Measurements from ENCODE around the gene RPH3AL.
"Not testable (repeated sequence)": the region's sequence is repeated elsewhere in the genome, so short reads cannot be mapped to it uniquely, and the experiment has no call there.

The RPH3AL gene

GRCh38 chr17:379531-380465 is 27.2 kb upstream of the RPH3AL start:
- DNase-seq (ENCODE audit: low read depth in 2 of 2), result no peak

- no peak for DNase-seq (ENCODE audit: low read depth in 2 of 2)
These were observed 25.5 kb upstream of the RPH3AL start for GRCh38 chr17:378068-378467.

GRCh38 chr17:376936-377863 is 24.6 kb upstream of the RPH3AL start:
- DNase-seq (ENCODE audit: low read depth in 2 of 2), result no peak

GRCh38 chr17:373613-374230 is 21.1 kb upstream of the RPH3AL start:
- DNase-seq (ENCODE audit: low read depth in 2 of 2), result no peak

DNA sequence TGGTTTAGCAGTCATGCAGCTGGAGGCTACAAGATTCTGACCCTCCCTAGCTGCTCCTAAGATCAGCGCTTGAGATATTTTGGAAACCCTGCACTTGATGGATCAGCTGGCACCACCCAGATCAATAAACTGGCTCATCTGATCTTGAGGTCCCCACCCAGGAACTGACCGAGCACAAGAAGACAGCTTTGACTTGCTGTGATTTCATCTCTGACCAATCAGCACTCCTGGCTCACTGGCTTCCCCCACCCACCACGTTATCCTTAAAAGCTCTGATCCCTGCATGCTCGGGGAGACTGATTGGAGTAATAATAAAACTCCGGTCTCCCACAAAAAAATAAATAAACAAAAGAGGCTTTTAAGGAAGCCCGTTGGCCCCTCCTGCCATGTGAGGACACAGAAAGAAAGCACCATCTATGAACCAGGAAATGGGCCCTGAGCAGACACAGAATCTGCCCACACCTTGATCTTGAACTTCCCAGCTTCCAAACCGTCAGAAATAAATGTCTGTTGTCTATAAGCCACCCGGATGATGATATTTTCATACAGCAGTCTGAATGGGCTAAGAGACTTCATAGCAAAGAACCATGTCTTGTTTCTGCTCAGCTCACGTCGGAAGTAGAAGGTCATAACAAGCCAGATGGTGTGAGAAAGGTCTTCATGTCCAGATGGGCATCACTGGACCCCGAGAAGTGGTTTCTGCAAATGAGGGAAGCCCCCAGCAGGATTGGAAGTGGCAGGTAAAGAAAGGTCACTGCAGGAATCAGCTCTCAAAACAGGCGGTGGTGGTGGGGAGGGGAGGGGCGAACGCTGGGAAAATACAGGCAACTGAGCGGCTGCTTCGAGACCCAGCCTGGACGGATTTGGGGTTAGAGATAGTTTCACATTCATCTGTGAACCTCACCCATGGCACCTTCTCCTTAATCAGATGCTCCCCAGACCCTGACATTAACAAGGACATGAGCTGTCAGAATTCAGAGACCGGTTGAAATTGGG is 19.8 kb upstream of the RPH3AL start:
- no peak for DNase-seq (ENCODE audit: low read depth in 2 of 2)

DNA sequence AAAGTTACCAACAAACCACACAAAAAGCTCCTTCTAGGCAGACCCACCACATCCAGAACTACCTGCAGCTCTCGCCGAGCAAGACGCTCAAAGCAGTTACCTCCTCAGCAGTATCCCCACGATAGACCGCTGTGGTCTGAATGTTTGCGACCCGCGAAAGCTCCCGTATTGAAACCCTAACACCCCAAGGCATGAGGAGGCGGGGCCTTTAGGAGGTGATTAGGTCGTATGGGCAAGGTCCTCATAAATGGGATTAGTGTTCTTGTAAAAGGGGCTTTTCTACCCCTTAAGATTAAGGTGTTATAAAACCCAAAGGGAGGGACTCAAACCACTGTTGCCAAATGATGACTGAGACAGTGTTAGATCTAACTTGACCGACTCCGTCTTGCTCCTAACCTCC is 19.0 kb upstream of the RPH3AL start:
- no peak for DNase-seq (ENCODE audit: low read depth in 2 of 2)

GRCh38 chr17:367656-368055 is 15.0 kb upstream of the RPH3AL start:
- not testable (repeated sequence) for DNase-seq (ENCODE audit: low read depth in 2 of 2)

DNA sequence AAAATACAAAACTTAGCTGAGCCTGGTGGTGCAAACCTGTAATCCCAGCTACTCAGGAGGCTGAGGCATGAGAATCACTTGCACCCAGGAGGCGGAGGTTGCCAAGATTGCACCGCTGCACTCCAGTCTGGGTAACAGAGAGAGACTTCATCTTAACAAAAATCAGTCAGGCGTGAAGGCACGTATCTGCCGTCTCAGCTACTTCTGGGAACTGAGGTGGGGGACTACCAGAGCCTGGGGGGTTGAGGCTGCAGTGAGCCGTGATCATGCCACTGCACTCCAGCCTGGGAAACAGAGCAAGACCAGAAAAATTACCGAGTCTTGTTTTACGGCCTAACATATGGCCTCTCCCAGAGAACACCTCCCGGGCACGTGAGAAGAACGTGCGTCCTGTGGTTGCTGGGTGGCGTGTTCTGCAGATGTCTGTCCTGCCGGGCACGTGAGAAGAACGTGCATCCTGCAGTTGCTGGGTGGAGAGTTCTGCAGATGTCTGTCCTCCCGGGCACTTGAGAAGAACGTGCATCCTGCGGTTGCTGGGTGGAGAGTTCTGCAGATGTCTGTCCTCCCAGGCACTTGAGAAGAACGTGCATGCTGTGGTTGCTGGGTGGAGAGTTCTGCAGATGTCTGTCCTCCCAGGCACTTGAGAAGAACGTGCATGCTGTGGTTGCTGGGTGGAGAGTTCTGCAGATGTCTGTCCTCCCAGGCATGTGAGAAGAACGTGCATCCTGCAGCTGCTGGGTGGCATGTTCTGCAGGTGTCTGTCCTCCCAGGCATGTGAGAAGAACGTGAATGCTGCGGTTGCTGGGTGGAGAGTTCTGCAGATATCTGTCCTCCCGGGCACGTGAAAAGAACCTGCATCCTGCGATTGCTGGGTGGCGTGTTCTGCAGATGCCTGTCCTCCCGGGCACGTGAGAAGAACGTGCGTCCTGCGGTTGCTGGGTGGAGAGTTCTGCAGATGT is 14.3 kb upstream of the RPH3AL start:
- DNase-seq (ENCODE audit: low read depth in 2 of 2), result not testable (repeated sequence)

- DNase-seq (ENCODE audit: low read depth in 2 of 2), result no peak
These were observed 12.2 kb upstream of the RPH3AL start for GRCh38 chr17:364766-365165.

- DNase-seq (ENCODE audit: low read depth in 2 of 2), result no peak
These were observed 11.7 kb upstream of the RPH3AL start for GRCh38 chr17:364308-364707.

GRCh38 chr17:362721-363120 is 10.1 kb upstream of the RPH3AL start:
- DNase-seq (ENCODE audit: low read depth in 2 of 2), result no peak

DNA sequence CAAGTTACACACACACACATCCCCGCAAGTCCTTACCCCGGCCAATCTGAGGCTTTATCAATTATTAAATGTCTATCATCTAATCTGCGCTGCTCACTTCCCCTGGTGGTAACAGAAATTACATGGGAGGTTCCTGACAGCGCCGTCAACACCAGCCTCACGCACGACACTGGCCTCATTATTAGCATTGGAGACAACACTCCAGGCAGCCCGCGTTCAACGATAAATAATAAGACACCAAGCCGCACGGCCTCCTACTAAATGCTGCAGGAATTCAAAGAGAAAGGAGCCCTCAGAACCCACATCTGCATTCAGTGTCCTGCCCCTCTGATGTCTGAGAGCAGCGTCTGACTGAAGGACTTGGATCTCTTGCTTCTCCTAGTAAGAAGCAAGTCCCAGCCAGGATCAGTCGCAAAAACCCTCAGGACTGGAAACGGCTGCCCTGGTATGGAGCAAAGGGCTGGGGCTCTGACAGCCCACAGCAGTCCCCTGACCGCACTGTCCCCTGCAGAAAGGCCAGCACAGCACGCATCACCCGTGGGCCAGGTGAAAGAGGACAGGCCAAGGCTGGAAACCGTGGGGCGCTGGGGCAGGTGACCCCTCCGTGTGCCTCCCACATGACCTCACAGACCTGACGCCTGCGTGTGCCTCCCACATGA is 7.6 kb upstream of the RPH3AL start:
- DNase-seq (ENCODE audit: low read depth in 2 of 2), result no peak

GRCh38 chr17:358491-359151 is 6.0 kb upstream of the RPH3AL start:
- DNase-seq (ENCODE audit: low read depth in 2 of 2), result no peak

DNA sequence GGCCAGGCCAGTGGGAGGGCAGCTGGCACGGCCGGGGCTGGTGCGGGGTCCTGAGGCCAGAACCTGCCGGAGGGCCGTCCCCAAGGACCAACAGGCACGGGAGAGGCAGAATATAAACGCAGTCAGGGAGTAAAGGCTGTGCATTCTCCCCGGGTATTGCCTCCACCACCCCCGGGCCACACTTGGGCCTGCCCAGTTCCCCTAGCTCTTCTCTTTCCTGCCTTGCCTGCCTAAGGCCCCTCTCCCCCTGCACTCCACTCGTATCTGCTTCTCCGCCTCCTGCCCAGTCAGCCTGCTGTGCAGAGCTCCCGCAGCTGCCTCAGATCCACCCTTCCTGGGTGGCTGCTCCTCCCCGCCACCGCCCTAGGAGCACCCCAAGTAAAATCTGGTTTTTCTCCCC is 5.0 kb upstream of the RPH3AL start:
- no peak for DNase-seq (ENCODE audit: low read depth in 2 of 2)

DNA sequence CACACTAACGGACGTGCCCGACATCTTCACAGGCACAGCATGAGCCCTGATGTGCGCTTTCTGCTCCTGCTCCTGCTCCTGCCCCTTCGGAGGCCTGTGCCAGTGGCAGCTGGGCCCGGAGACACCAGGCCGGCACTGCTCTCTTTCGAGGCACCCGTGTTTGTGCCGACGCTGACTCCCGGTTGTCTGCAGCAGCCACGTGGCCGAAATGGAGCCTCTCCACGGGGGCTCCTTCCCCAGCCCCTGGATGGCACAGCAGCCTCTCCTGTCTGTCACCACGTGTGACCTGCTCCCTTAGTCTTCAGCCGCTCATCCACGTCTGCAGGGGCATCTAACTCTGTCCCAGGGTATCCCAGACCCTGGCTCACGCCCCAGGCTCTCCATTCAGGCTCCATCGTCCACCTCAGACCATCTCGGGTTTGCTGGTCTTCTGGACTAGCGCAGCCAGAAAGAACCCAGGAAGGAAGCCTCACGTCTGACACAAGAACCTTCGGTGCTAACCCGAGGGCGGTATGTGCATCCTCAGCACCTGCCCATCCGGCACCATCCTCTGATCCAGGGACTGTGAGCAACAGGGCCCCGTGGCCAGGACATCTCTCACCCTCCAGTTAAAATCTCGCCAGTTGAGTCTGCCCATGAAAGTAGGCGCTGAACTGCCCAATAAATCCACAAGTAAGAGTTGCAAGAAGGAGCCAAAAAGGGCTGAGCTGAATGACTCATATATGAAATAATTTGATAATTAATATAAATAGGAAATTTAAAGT is 4.2 kb upstream of the RPH3AL start:
- no peak for DNase-seq (ENCODE audit: low read depth in 2 of 2)

GRCh38 chr17:354651-355556 is 2.3 kb upstream of the RPH3AL start:
- DNase-seq (ENCODE audit: low read depth in 2 of 2), result no peak

GRCh38 chr17:353838-354234 is 1.2 kb upstream of the RPH3AL start:
- DNase-seq (ENCODE audit: low read depth in 2 of 2), result no peak

Data from activated CD8-positive, alpha-beta memory T cell treated with anti-CD3 and anti-CD28 coated beads for 4 hours (primary cell).